Activated CD4-positive, alpha-beta T cell treated with anti-CD3 and anti-CD28 coated beads, Interleukin-2, amount 50 U/mL, for 48 hours (primary cell): ENCODE data around the gene ZNF689.
"Not testable (repeated sequence)": the region's sequence is repeated elsewhere in the genome, so short reads cannot be mapped to it uniquely, and the experiment has no call there.

Experiments used
- DNase-seq, 2 experiments: peaks; one replicate each; pipeline ENCODE4 v3.0.0-alpha.2; 2020

Gene ZNF689

DNA sequence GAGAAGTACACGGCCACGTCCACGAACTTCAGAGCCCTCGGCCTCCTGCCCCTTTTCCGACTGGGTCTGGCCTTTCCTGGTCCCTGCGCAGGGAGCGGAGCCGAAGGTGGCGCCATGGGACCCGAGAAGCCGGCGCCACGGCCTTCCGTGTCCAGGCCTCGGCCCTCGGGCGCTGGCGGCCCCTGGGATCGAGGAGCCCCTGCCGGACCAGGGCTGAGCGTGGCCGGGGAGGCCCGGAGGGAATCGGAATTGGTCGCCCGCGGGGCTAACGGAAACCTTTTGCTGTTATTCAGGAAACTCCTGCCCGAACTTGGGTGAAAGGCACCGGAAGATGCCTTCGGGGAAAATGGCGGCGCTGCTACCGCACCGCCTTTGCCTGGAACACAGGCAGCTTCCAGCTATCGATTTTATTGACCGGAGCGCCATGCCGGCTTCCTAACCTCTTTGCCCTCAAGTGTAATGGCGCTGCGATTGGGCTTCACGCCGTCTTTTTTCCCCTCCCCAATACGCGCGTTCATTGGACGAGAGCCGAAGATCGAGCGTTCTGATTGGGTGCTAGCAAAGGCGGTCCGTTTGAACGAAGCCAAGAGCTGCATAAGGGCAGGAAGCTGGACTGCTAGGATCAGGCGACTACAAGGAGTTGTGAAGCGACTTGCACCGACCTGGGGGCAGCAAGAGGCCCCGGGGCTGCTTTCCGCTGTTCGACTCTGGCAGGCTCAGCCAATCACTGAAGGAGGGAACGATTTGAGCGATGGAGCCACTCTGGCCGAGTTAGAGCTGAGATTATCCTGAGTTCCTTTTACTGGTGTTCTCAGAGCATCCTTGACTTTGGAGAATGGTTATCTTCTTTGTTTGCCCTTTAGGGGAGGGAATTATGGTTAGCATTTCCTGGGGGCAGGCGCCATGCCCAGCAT lies at the start of gene ZNF689:
Gene ZNF689 (minus strand): TSS at position 464 of the 914 bp plus-strand sequence. CDS start 348 bp downstream, at position 116.
- DNase-seq = peak; percentile 95 to 96

DNA sequence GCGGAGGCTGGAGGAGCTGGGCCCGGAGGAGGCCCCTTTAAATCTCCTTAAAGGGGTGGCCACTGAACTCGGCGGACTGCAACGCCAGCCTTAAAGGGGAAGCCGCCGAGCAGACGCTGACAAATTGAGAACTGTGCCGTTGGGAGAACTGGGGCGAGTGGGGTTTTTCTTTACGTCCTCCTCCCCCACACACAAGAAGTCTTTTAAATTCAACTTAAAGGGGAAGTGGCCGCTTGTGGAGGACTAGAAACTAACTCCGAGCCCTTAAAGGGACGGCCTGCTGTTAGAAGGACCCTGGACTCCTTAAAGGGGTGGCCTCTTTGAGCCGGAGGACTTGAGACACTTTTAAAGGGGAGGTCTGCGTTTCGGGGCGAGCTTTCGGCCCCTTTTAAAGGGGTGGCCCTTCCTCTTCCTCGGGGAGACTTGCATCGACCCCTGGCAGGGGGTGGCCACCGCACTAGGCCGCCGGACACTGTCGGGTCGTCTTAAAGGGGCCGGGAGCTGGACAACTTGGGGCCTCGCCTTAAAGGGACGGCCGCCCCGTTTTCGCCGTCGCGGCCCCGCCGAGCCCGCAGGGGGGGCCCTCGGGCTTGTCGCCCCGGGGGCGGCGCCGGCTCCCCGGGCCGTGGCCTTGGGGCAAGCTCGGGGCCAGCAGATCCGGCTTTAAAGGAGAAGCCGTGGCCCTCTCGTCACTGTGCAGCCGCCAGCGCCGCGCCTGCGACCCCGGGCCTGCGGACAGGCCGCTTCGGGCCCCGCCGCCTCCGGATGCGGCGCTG lies 48.7 kb upstream of the ZNF689 start:
- DNase-seq = peak in 1 of 2 experiments; percentile 95

DNA sequence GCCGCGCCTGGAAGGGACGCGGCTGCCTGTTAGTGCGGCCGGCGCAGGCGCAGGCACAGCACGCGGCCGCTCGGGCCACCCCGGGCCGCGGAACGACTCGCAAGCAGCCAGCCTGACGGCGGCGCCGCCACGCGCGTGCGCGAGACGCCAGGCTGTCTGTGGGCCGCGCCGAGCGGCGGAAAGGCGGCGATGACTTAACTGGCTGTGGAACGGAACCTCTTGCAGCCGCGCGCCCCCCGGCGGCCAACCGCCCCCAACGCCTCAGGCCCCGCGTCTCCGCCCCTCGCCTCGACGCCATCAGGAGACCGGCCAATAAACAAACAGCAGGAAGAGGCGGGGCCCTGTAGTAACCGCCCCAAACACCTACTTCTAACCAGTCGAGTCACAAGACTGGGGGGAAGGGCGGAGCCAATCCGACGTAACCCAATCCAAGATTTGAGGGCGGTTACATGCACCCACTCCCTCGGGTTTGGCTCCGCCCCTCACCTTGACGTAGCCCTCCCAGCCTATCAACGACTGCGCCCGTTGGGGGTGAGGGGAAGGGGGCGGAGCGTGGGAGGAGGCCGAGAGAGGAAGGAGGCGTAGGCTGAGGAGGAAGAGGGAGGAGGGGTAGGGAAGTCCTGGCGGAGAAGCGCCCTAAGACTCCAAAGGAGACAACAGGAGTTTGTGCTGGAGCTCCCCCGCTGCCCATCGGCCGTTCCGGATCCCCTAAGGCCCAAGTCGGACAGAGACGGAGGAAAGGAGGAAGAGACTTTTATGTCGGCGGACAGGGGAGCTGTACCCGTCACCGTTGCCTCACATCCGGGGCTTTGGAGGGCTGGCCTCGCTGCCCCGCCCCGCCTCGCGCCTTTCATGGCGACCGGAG lies 47.9 kb upstream of the ZNF689 start, which contains the start of gene FBRS:
Gene FBRS (plus strand): TSS at position 566 of the 865 bp plus-strand sequence. CDS start 1,088 bp downstream, outside the sequence.
- DNase-seq = peak; percentile 100

DNA sequence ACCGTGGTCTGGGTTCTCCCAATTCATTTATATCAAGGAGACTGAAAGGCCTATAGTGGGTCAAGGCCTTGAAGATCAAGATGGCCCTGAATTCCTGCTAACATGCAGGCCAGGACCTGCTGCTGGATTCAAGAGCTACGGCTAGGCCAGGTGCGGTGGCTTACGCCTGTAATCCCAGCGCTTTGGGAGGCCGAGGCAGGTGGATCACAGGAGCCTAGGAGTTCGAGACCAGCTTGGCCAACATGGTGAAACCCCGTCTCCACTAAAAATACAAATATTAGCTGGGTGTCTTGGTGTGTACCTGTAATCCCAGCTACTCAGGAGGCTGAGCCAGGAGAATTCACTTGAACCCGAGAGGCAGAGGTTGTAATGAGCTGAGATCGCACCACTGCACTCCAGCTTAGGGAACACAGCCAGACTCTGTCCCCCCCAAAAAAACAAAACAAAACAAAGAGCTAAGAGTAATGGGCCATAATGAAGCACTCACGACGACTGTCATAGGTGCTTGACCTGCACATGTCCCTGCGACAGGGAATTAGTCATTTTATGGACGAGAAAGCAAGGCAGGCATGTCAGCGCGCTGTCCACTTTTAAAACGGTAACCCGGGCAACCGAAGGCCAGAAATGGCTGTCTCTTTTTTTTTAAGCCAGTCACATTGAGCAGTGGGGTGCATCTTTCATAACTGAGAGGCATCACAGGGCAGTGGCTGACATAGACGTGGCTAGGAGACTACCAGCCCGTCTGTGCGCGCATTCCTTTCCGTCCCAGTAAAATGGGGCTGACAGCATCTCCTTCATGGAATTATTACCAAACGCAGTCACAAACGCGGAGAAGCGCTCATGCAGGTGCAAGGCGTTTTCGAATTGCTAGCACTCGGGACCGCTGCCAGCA lies 47.0 kb upstream of the ZNF689 start:
- no peak for DNase-seq

DNA sequence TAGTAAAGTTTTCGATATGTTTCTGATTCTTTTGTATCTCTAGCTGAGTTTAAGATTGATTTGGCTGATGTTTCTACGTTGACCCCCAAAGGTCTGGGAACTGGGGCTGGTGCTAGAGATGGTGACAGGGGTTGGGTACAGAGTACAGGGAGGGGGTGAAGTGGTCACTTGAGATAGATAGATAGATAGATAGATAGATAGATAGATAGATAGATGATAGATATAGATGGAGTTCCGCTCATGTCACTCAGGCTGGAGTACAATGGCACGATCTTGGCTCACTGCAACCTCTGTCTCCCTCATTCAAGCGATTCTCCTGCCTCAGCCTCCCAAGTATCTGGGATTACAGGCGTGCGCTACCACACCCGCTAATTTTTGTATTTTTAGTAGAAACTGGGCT lies 46.2 kb upstream of the ZNF689 start:
- DNase-seq = no peak

DNA sequence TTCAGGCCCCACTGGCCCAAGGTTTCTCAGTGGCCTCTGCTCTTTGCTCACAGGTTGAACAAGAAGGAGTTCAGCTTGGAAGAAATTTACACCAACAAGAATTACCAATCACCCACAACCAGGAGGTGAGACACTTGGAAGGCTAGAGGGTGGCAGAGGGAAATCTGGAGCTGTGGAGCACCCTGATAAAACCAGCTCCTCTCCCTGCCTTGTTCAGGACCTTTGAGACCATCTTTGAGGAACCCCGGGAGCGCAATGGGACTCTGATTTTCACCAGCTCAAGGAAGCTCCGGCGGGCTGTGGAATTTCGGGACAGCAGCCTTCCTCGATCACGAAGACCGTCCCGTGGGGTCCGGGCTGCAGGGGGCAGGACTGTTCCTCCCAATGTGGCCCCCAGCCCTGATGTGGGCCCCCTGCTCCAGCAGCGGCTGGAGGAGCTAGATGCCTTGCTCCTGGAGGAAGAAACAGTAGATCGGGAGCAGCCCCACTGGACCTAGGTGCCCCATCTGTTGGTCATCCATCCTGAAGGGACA lies 45.7 kb upstream of the ZNF689 start:
- DNase-seq = no peak

DNA sequence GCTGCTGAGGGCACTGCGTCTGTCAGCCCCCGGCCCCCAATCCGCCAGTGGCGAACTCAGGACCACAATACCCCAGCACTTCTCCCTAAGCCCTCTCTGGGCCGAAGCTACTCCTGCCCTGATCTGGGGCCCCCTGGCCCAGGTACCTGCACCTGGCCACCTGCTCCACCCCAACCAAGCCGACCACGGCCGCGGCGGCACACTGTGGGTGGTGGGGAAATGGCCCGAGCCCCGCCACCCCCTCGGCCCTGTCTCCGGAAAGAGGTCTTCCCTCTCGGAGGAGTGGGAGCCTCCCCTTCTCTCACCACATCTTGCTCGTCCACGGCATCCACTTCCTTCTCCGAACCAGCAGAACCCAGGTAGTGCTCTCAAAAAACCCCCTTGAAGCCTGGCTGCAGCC lies 44.7 kb upstream of the ZNF689 start:
- DNase-seq = no peak

DNA sequence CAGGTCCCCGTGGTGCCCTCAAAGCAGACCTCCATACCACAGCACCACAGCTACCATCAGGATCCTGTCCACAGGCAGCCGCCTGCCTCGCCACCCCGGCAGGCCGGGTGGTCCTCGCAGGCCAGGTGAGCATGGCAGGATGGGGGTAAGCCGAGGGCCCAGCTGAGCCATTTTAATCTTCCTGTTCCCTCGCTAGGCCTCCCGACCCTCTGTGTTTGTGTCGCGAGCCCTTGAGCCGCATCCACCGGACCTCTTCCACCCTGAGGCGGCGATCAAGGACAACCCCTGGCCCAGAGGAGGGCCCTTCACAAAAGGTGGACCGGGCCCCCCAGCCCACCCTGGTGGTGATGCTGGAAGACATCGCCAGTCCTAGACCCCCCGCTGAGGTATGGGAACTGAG lies 42.5 kb upstream of the ZNF689 start:
- no peak for DNase-seq

DNA sequence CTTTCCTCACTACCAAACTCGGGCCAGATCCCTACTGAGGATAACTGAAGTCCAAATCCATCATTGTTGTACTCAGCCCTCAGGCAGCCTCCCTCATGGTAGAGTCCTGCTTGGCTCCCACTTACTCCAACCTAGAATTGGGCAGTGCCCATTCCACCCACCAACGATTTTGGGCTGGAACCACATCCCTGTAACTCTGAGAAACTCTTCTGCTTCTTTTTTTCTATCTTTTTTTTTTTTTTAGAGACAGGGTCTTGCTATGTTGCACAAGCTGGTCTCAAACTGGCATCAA lies 41.8 kb upstream of the ZNF689 start:
- DNase-seq = no peak

DNA sequence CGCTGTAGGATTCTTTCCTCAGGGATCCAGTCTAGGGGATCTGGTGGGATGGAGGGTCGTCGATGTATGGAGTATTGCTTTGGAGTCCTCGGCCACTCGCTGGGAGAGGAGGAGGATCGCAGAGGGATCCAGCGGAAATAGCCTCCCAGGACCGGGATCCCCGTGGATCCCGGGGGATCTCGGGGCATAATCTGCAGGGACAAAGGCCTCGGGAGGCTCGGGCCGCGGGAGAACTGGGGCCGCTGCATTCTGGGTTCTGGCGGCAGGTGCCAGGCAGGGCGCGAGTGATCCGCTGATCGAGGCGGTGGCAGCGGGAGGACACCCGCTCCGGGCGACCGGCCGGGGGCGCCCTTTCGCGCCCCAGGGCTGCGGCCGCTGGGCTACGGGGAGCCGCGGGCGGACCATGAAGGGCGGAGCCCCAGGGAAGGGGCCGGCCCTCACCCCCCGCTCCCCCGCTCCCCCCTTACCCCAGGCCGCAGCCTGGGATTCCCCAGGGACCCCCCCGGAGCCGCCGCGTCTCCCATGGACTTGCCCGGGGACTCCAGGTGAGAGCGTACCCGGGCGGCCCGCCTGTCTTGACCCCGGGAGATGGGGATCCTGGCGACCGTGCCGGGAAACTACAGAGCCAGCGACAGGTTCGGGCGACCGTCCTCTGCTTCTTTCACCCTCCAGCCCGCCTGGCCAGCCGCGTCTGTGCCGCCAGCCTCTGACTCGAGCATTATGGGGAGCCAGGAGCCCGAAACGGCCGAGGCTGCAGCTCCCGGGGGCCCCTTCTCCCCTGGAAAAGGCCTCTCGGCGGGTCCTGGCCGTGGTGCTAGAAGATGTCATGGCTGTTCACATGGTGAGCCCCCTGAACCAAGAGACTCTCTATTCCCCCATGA lies 41.2 kb upstream of the ZNF689 start:
- peak; percentile 74 to 80 for DNase-seq

DNA sequence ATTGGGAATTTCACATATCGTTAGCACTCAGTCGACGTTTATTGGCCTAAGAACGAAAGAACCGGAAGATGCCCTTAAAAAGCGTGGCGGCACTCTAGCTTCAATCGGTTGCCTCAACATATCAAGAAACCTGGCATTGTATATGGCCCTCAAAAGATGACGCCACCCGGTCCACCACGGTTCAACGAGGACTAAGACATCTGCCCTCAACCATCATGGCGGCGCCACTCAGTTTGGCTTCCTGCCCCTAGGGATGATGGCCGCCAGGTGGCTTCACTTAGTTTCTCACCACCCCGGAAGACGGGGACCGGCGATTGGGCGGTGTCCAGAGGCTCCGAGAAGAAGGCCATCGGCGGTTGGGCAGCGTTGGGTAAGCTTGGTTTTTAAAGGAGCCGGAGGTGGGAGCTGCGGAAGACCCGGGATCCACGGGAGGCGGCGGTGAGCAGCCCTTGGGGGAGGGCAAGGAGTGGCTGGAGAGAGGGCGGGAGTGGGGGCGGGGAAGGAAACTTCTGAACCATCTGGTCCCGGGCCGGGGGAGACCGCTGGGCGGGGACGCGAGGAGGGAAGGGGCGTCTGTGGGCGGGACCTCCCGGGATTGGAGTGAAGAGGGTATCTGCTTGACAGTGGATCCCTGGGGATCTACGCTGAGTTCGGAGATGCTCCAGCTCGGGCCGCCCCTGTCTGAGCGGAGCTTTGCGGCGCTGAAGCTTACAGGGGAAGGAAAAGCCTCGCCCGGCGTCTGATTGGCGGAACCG lies 40.4 kb upstream of the ZNF689 start, which contains the start of gene PRR14:
Gene PRR14 (plus strand): TSS at position 592 of the 755 bp plus-strand sequence. CDS start 686 bp downstream, outside the sequence.
- DNase-seq = peak; percentile 98 to 99

DNA sequence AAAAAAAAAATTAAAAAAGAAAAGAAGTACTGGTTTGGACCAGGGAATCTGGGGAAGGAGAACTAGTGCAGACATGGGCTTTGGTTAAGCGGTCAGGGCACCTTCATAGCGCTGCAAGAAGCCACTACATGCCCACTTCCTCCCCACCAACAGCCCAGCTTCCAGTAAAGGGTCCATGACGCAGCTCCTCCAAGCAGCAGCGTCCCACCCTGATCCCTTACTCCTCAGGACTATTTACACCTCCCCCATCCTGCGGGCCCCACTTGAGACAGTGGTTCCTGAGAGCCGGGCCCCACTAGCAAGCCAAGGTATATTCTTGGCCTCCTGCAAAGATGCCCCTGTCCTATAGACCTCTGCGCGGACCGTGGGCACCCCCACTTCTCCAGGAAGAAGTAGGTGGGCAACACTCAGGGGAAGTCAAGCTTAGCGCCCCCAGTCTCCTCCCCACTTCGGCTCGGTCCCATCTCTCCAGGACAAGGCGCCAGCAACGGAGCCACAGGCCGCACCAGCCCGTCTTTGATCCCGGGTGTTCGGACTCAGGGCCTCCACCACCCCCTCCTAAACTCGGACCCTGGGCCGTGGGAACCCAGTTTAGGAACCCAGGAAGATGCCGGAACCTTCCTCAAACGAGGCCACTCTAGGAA lies 39.7 kb upstream of the ZNF689 start:
- DNase-seq = no peak

DNA sequence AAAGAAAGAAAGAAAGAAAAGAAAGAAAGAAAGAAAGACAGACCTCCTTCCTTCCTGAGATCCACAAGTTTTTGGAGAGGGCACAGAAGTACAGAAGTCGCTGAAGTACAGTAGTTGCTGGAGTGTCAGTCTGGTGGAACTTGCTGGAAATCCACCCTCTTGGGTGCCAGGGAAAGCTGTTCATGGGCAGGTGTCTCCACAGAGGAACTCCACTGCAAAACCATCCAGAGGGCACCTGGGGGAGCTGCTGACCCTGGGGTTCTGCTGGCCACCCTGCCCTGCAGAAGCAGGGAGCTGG lies 37.0 kb upstream of the ZNF689 start:
- no peak for DNase-seq

DNA sequence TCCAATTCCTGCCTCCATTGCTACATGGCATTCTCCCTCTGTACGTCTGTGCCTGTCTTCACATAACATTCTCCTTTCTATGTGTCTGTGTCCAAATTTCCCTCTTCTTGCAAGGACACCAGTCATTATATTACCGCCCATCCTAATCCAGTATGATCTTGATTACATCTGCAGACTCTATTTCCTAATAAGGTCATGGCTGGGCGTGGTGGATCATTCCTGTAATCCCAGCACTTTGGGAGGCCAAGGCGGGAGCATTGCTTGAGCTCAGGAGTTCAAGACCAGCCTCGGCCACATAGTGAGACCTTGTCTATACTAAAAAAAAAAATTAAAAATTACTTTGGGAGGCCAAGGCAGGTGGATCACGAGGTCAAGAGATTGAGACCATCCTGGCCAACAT lies 35.5 kb upstream of the ZNF689 start:
- no peak for DNase-seq

DNA sequence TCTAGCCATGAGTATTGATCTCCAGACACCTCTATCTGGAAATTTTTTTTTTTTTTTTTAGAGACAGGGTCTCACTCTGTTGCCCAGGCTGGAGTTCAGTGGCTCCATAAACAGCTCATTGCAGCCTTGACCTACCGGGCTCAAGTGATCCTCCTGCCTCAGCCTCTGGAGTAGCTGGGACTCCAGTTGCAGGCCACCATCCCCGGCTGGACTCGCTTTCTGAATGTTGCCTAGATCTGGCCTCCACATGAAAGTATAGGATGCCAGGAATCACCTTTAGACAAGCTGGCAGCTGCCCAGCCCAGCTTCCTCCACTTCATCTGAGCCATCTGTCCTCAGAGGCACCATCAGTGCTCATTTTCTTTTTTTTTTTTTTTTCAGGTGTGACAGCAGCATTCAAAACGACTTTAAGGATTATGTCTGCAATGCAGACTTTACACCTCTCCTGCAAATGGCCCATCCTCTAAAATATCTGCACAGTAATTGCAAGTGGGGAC lies 34.2 kb upstream of the ZNF689 start:
- DNase-seq = no peak

DNA sequence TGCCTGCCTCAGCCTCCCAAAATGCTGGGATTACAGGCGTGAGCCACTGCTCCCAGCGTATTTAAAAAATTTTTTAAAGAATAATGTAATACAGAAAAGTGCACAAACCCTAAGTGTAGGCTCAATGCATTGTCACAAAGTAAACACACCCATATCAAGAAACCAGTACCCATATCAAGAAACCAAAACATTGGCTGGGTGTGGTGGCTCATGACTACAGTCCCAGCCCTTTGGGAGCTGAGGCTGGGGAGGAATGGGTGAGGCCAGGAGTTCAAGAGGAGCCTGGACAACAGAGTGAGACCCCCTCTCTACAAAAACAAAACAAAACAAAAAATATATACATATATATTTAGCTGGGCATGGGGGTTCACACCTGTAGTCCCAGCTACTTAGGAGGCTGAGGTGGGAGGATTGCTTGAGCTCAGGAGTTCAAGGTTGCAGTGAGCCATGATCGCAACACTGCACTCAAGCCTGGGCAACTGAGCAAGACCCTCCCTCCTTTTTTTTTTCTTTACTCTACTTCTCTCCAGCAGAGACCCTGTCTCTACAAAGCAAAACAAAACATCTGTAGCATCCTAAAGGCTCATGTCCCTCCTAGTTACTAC lies 31.3 kb upstream of the ZNF689 start:
- DNase-seq = no peak

DNA sequence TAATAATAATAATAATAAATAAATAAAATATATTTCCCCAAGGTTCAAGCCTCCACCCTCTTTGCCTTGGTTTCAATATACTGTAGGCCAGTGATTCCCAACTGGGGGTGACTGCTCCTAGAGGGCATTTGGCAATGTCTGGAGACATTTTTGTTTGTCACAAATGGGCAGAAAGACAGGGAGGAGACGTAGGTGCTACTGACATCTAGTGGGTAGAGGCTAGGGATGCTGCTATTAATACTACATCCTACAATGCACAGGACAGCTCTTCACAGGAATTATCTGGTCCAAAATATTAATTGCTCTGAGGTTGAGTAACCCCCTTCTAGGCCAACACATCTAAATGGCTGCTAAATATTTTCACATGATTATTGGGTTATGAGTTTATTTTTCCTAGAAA lies 27.8 kb upstream of the ZNF689 start:
- DNase-seq = no peak

DNA sequence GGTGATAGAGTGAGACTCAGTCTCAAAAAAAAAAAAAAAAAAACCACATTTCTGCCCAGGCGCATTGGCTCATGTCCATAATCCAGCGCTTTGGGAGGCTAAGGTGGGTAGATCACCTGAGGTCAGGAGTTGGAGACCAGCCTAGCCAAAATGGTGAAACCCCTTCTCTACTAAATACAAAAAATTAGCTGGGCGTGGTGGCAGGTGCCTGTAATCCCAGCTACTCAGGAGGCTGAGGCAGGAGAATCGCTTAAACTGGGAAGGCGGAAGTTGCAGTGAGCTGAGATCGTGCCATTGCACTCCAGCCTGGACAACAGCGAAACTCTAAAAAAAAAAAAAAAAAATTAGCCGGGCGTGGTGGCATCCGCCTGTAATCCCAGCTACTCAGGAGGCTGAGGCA lies 26.9 kb upstream of the ZNF689 start:
- DNase-seq = not testable (repeated sequence)

DNA sequence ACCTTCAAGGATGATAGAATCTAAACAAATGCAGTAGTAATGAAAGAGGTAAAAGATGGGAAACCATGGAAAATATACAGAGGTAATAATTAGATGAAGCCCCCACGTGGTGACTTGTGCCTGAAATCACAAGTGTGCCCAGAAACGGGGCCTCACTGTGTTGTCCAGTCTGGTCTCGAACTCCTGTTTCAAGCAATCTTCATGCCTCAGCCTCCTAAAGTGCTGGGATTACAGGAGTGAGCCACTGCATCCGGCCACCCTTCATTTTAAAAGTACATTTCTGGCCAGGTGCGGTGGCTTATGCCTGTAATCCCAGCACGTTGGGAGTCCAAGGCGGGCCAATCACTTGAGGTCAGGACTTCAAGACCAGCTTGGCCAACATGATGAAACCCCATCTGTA lies 26.4 kb upstream of the ZNF689 start:
- DNase-seq = no peak
